GM18867 (cell line): Measurements from ENCODE around the gene RANBP2.

ENCODE experiments used
- ATAC-seq: cut with Tn5 transposase; IDR thresholded peaks from one replicate; pipeline ENCODE4 v1.9.1; 2021; ENCODE audit warnings: mild to moderate bottlenecking, moderate library complexity; ENCODE audit not compliant: unreplicated experiment

RANBP2 gene

DNA sequence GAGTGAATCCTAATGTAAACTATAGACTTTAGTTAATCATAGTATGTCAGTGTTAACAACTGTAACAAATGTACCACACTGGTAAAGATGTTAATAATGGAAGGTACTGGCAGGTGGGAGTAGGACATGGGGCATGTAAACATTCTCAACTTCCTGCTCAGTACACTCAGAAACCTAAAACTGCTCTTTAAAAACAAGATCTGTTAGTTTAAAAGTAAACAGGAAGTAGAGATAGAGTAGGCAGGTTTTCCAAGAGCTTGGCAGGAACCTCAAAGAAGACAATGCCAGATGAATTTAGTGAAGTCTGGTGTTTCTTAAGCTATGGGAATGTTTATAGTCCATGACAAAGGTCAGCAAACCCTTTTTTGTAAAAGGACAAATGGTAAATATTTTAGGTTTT is 113.9 kb downstream of the RANBP2 start:
- no peak for ATAC-seq

DNA sequence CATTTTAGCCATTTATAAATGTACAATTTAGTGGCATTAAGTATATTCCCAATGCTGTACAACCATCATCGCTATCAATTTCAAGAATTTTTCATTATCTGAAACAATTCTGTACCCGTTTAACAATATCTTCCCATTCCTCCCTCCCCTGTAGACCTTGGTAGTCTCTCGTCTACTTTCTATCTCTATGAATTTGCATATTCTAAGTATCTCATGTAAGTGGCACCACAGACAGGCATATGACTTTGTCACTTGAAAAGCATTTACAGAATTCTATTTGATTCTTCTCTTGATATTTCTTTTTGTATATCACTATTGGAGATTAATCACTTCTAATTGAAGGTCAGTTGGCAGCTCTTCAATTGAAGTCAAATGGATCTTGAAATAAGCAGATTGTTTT is 115.3 kb downstream of the RANBP2 start:
- no peak for ATAC-seq

DNA sequence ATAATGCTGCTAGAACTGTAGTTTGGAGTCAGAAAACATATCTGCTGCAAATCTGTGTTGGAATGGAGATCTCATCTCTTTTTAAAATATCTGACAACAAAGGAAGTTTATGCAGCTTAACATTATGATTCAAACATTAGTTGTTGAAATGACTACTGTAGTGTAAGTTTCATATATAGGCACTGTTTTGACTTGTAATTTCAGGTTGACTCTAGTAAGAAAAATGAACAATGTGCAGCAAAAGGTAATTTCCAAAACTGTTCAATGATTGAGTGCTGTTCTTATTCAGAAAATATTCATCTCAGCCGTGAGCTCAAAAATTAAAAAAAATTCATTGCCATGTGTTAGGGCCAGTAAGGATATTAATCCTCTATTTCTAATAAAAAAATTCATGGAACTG is 115.8 kb downstream of the RANBP2 start:
- no peak for ATAC-seq
